Keratinocyte (primary cell): ENCODE data around the gene EPC2. TPM values are rescaled to one million over a fixed set of nuclear protein-coding genes. Genes with fewer than 3 reads are reported as not detected.
"Not testable (repeated sequence)": the region's sequence is repeated elsewhere in the genome, so short reads cannot be mapped to it uniquely, and the experiment has no call there.

ENCODE experiments used
- DNase-seq: peaks from one replicate; pipeline ENCODE4 v3.0.0-alpha.2; 2011; ENCODE audit warnings: low read depth, missing footprints, low spot score
- FAIRE-seq: peaks from 2 replicates; lab custom pipeline; 2011; peaks lifted over from hg19 to GRCh38; lab: Jason Lieb, UNC
- H2AFZ ChIP-seq: 2 replicates; pipeline ENCODE4 v1.6.0; 2012; ENCODE audit warnings: low read length, control low read depth, inconsistent platforms; ENCODE audit not compliant: control insufficient read depth
- H3K27ac ChIP-seq: 2 replicates; pipeline ENCODE4 v1.5.1; 2011; ENCODE audit warnings: low read length; ENCODE audit not compliant: control insufficient read depth, insufficient read depth
- H3K27me3 ChIP-seq: 3 replicates; pipeline ENCODE4 v1.6.0; 2011; ENCODE audit warnings: low read length; ENCODE audit not compliant: control insufficient read depth, insufficient read depth; ENCODE audit errors: extremely low read depth
- H3K36me3 ChIP-seq, 2 experiments: 2 replicates in 1 of 2; 3 replicates in 1 of 2; pipeline ENCODE4 v1.5.1; 2011; ENCODE audit warnings: low read length in 2 of 2, mild to moderate bottlenecking in 1 of 2; ENCODE audit not compliant: control insufficient read depth in 2 of 2, insufficient read depth in 2 of 2; ENCODE audit errors: extremely low read depth in 1 of 2
- H3K4me1 ChIP-seq: 3 replicates; pipeline ENCODE4 v1.5.1; 2011; ENCODE audit warnings: low read length; ENCODE audit not compliant: control insufficient read depth, insufficient read depth; ENCODE audit errors: extremely low read depth
- H3K4me2 ChIP-seq: 3 replicates; pipeline ENCODE4 v1.6.0; 2011; ENCODE audit warnings: low read depth, low read length; ENCODE audit not compliant: control insufficient read depth, insufficient read depth; ENCODE audit errors: extremely low read depth
- H3K4me3 ChIP-seq, 3 experiments: fragments of 200-600 bp in 1 of 3; sonication (generic) in 1 of 3; 2 replicates in 2 of 3; 3 replicates in 1 of 3; pipeline ENCODE4 v1.5.1; 2011 to 2016; ENCODE audit warnings: low read length in 3 of 3, mild to moderate bottlenecking in 3 of 3, control low read depth in 2 of 3, inconsistent platforms in 1 of 3, low read depth in 1 of 3, mixed read lengths in 1 of 3, mixed run types in 1 of 3, moderate library complexity in 1 of 3; ENCODE audit not compliant: control insufficient read depth in 2 of 3, insufficient read depth in 2 of 3; ENCODE audit errors: extremely low read depth in 1 of 3
- H3K79me2 ChIP-seq: 2 replicates; pipeline ENCODE4 v1.6.0; 2012; ENCODE audit warnings: low read length; ENCODE audit not compliant: control insufficient read depth, insufficient read depth
- H3K9ac ChIP-seq: 3 replicates; pipeline ENCODE4 v1.6.0; 2011; ENCODE audit warnings: low read length; ENCODE audit not compliant: control insufficient read depth, insufficient read depth; ENCODE audit errors: extremely low read depth
- H3K9me1 ChIP-seq: 3 replicates; pipeline ENCODE4 v1.6.0; 2011; ENCODE audit warnings: low read length; ENCODE audit not compliant: control insufficient read depth, insufficient read depth; ENCODE audit errors: extremely low read depth
- H3K9me3 ChIP-seq: 2 replicates; pipeline ENCODE4 v1.5.1; 2012; ENCODE audit warnings: low read depth, low read length; ENCODE audit not compliant: control insufficient read depth
- H4K20me1 ChIP-seq: 3 replicates; pipeline ENCODE4 v1.6.0; 2011; ENCODE audit warnings: low read length; ENCODE audit not compliant: control insufficient read depth, insufficient read depth; ENCODE audit errors: extremely low read depth
- EZH2 ChIP-seq: IDR thresholded peaks from one replicate; pipeline ENCODE4 v1.6.1; 2012; ENCODE audit warnings: inconsistent platforms, mild to moderate bottlenecking, low read length, moderate library complexity
- dilution Hi-C: fragments of 300-500 bp; cut with MboI; formaldehyde crosslinking; loops from one replicate; pipeline ENCODE4 v1.7.0; 2020; ENCODE audit warnings: low sequenced_read_pairs; ENCODE audit not compliant: extremely low pct_ligation_motif_present
- polyA plus RNA-seq, 5 experiments: library from polyadenylated mRNA; depleted of rRNA in 3 of 5; stranded (reverse) in 3 of 5; stranded (forward) in 1 of 5; unstranded in 1 of 5; fragments of >200 nt; gene quantifications; 1 replicate in 1 of 5; 2 replicates in 3 of 5; 3 replicates in 1 of 5; pipeline versions ENCODE4 v1.2.1 to v1.2.3, GENCODE V29; 2011 to 2012; ENCODE audit warnings: missing spikeins in 2 of 5, low read depth in 1 of 5, low replicate concordance in 1 of 5
- TF ChIP-seq, protein P1 (sequence below), 3 experiments: IDR thresholded peaks in 1 of 3; conservative IDR thresholded peaks in 1 of 3; optimal IDR thresholded peaks in 1 of 3; 2 replicates in 2 of 3; 3 replicates in 1 of 3; pipeline versions ENCODE3 to v1.5.1; 2011; ENCODE audit warnings: low read length in 3 of 3, mild to moderate bottlenecking in 3 of 3, moderate library complexity in 2 of 3, control low read depth in 1 of 3, inconsistent platforms in 1 of 3; ENCODE audit not compliant: insufficient read depth in 2 of 3; ENCODE audit errors: extremely low read depth in 1 of 3

EPC2 gene
- polyA plus RNA-seq, 1 donor (not counting 4 experiments of a cell fraction or from before 2014, with no cell fraction given), result 13.1 TPM

DNA sequence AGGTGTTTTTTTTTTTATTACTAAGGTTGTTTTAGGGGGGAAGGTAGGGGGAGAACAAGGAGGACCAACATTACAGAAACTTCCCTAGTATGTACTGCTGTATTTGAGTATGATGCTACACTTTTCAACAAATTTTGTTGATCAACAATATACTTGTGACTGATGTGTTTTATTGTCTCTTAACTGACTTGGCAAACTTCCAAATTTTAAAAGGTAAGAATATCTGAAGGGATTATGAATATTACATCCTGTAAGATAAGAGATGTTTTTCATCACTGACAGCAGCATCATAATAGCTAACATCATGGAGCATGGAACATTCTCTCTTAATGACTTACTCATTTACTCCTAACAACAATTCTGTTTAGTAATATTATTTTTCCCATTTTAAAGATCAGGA, 144.5 kb downstream of the EPC2 start:
- Histone ChIP-seq H3K4me1 (no peaks in the 10 kb centered on the region), H3K27ac (no peak overlapping the region), H3K79me2 (no peaks in the 10 kb centered on the region), H3K27me3 (no peaks in the 10 kb centered on the region), H3K9me1 (no peaks in the 10 kb centered on the region), H3K9ac (no peak overlapping the region), H4K20me1 (no peaks in the 10 kb centered on the region), H3K9me3 (no peaks in the 10 kb centered on the region), H2AFZ (no peak overlapping the region), H3K4me2 (no peak overlapping the region), H3K4me3 (no peak overlapping the region), H3K36me3 (peaks cover 4% of the 10 kb centered on the region in 2 experiments)
- no peak for TF ChIP-seq EZH2
- TF ChIP-seq, protein P1, sequence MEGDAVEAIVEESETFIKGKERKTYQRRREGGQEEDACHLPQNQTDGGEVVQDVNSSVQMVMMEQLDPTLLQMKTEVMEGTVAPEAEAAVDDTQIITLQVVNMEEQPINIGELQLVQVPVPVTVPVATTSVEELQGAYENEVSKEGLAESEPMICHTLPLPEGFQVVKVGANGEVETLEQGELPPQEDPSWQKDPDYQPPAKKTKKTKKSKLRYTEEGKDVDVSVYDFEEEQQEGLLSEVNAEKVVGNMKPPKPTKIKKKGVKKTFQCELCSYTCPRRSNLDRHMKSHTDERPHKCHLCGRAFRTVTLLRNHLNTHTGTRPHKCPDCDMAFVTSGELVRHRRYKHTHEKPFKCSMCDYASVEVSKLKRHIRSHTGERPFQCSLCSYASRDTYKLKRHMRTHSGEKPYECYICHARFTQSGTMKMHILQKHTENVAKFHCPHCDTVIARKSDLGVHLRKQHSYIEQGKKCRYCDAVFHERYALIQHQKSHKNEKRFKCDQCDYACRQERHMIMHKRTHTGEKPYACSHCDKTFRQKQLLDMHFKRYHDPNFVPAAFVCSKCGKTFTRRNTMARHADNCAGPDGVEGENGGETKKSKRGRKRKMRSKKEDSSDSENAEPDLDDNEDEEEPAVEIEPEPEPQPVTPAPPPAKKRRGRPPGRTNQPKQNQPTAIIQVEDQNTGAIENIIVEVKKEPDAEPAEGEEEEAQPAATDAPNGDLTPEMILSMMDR (optimal IDR thresholded peaks at IDR 0.05 in 1 of 3, IDR thresholded peaks at IDR 0.05 in 1 of 3, conservative IDR thresholded peaks at IDR 0.05 in 1 of 3; ENCODE audit: extremely low read depth in 1 of 3, insufficient read depth in 2 of 3, low read length in 3 of 3), result no peak
- DNase-seq, result no peak
- dilution Hi-C loops, result no loop called here
- no peak for FAIRE-seq

DNA sequence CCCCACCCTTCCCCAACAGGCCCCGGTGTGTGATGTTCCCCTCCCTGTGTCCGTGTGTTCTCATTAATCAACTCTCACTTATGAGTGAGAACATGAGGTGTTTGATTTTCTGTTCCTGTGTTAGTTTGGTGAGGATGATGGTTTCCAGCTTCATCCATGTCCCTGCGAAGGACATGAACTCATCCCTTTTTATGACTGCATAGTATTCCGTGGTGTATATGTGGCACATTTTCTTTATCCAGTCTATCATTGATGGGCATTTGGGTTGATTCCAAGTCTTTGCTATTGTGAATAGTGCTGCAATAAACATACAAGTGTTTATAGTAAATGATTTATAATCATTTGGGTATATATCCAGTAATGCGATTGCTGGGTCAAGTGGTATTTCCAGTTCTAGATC, 145.6 kb downstream of the EPC2 start:
- H3K4me3 ChIP-seq, H3K79me2 ChIP-seq, dilution Hi-C loops, H3K4me2 ChIP-seq, H3K9me3 ChIP-seq, H3K27ac ChIP-seq, H3K9ac ChIP-seq, H3K4me1 ChIP-seq, H4K20me1 ChIP-seq, DNase-seq, H3K27me3 ChIP-seq, H2AFZ ChIP-seq, H3K36me3 ChIP-seq, FAIRE-seq, H3K9me1 ChIP-seq: not testable (repeated sequence)

DNA sequence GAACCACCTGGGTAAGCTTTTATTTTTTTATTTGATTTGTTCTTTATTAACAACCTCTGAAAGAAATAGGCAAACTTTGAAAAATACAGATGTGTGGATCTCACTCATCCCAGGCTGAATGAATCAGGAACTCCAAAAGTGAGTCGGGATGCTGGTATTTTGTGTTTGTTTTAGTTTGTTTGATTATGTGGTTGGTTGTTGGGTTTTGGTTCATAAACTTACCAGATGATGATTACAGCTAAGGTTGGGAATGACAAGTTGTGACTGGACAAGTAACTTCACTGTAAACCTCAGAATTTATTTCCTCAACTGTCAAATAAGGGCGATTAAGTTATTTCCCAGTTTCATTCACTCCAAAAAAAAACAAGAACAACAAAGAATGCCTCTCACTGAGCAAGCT, 150.0 kb downstream of the EPC2 start:
- no peak overlapping the region for H3K27ac ChIP-seq
- H2AFZ ChIP-seq, result no peak overlapping the region
- H3K9me1 ChIP-seq, result no peaks in the 10 kb centered on the region
- H3K36me3 ChIP-seq, result no peaks in the 10 kb centered on the region
- DNase-seq (no peak), FAIRE-seq (no peak)
- H3K27me3 ChIP-seq, result peaks cover 3% of the 10 kb centered on the region
- H3K9ac ChIP-seq, result no peak overlapping the region
- TF ChIP-seq, protein P1 (optimal IDR thresholded peaks at IDR 0.05 in 1 of 3, IDR thresholded peaks at IDR 0.05 in 1 of 3, conservative IDR thresholded peaks at IDR 0.05 in 1 of 3; ENCODE audit: extremely low read depth in 1 of 3, insufficient read depth in 2 of 3, low read length in 3 of 3), result no peak
- no peak for TF ChIP-seq EZH2
- no peaks in the 10 kb centered on the region for H4K20me1 ChIP-seq
- peak overlapping the region; percentile 2 for H3K4me2 ChIP-seq
- H3K79me2 ChIP-seq, result no peaks in the 10 kb centered on the region
- dilution Hi-C loops, result no loop called here
- H3K9me3 ChIP-seq, result no peaks in the 10 kb centered on the region
- no peak overlapping the region for H3K4me3 ChIP-seq
- H3K4me1 ChIP-seq, result peaks cover 6% of the 10 kb centered on the region
